Naive thymus-derived CD4-positive, alpha-beta T cell (primary cell): Measurements from ENCODE around the gene SRGAP2B. TPM values are rescaled to one million over a fixed set of nuclear protein-coding genes. Genes with fewer than 3 reads are reported as not detected.
"Not testable (repeated sequence)": the region's sequence is repeated elsewhere in the genome, so short reads cannot be mapped to it uniquely, and the experiment has no call there.

Experiments used
- ATAC-seq: fragments of 150-1000 bp; cut with Tn5 transposase; 2 replicates; pipeline ENCODE4 v1.10.0; 2021; ENCODE audit warnings: mild to moderate bottlenecking, moderate library complexity
- CTCF ChIA-PET: fragments of 350-600 bp; sonication (Branson Sonifier 250); formaldehyde crosslinking; loops from one replicate; lab custom pipeline; 2021; ENCODE audit warnings: antibody characterized with exemption; lab: Charles Lee
- POLR2A ChIA-PET: fragments of 350-600 bp; sonication (Branson Sonifier 250); formaldehyde crosslinking; loops from one replicate; lab custom pipeline; 2021; ENCODE audit warnings: antibody characterized with exemption, inconsistent platforms; lab: Charles Lee
- DNase-seq, 9 donors: peaks; one replicate each; pipeline versions ENCODE4 v3.0.0 to v3.0.0-alpha.2; 2020 to 2022; ENCODE audit warnings: mixed read lengths in 1 of 9
- H3K27ac ChIP-seq: one replicate; pipeline ENCODE4 v1.7.0; 2013; ENCODE audit warnings: mild to moderate bottlenecking, low read depth, low read length, moderate library complexity
- H3K27me3 ChIP-seq, 2 donors: one replicate each; pipeline ENCODE4 v1.7.0; 2013; ENCODE audit warnings: low read length in 2 of 2, mild to moderate bottlenecking in 2 of 2, moderate library complexity in 2 of 2; ENCODE audit not compliant: control insufficient read depth in 2 of 2, insufficient read depth in 2 of 2
- H3K36me3 ChIP-seq, 3 experiments: 1 replicate in 2 of 3; 2 replicates in 1 of 3; pipeline ENCODE4 v1.7.0; 2013; ENCODE audit warnings: low read length in 3 of 3, mild to moderate bottlenecking in 3 of 3, moderate library complexity in 1 of 3; ENCODE audit not compliant: insufficient read depth in 3 of 3, control insufficient read depth in 2 of 3
- H3K4me1 ChIP-seq, 2 donors: one replicate each; pipeline ENCODE4 v1.7.0; 2013; ENCODE audit warnings: low read length in 2 of 2, mild to moderate bottlenecking in 2 of 2, moderate library complexity in 1 of 2; ENCODE audit not compliant: control insufficient read depth in 2 of 2, insufficient read depth in 2 of 2
- H3K4me3 ChIP-seq: 2 replicates; pipeline ENCODE4 v1.7.0; 2013; ENCODE audit warnings: mild to moderate bottlenecking, low read length
- H3K9me3 ChIP-seq, 3 experiments: 1 replicate in 2 of 3; 2 replicates in 1 of 3; pipeline ENCODE4 v1.7.0; 2013; ENCODE audit warnings: low read length in 3 of 3; ENCODE audit not compliant: control insufficient read depth in 2 of 3
- H3K27ac Mint-ChIP-seq, 9 donors: one replicate each; pipeline ENCODE4 v1.8.0; 2020 to 2022; ENCODE audit warnings: mixed read lengths in 9 of 9, mild to moderate bottlenecking in 8 of 9, moderate library complexity in 5 of 9, inconsistent platforms in 2 of 9
- H3K27me3 Mint-ChIP-seq, 5 donors: one replicate each; pipeline ENCODE4 v1.8.0; 2021 to 2022; ENCODE audit warnings: mixed read lengths in 5 of 5, mild to moderate bottlenecking in 1 of 5
- H3K36me3 Mint-ChIP-seq, 5 donors: one replicate each; pipeline ENCODE4 v1.8.0; 2020 to 2022; ENCODE audit warnings: mixed read lengths in 5 of 5, mild to moderate bottlenecking in 3 of 5, inconsistent platforms in 1 of 5
- H3K4me1 Mint-ChIP-seq, 7 donors: one replicate each; pipeline ENCODE4 v1.8.0; 2020 to 2022; ENCODE audit warnings: mixed read lengths in 7 of 7, mild to moderate bottlenecking in 3 of 7, inconsistent platforms in 1 of 7
- H3K4me3 Mint-ChIP-seq, 10 donors: one replicate each; pipeline ENCODE4 v1.8.0; 2020 to 2022; ENCODE audit warnings: mild to moderate bottlenecking in 10 of 10, mixed read lengths in 10 of 10, moderate library complexity in 6 of 10, inconsistent platforms in 2 of 10
- H3K9me3 Mint-ChIP-seq, 11 donors: one replicate each; pipeline ENCODE4 v1.8.0; 2020 to 2022; ENCODE audit warnings: mixed read lengths in 11 of 11, mild to moderate bottlenecking in 4 of 11, inconsistent platforms in 1 of 11, moderate library complexity in 1 of 11
- intact Hi-C, 2 donors: fragments of 100-400 bp; cut with micrococcal nuclease; formaldehyde crosslinking; loops; one replicate each; pipeline ENCODE4 v1.15.1; 2023
- polyA plus RNA-seq, 2 donors: library from polyadenylated mRNA; unstranded; fragments of 300-500 nt; fragmentation: Illumina TruSeq; gene quantifications; one replicate each; pipeline ENCODE4 v1.2.3, GENCODE V29; 2021
- total RNA-seq, 6 experiments: library from RNA in 5 of 6; stranded (reverse) in 5 of 6; gene quantifications; 1 replicate in 5 of 6; 2 replicates in 1 of 6; pipeline ENCODE4 v1.2.3 and lab custom pipeline; 2021 to 2026

Gene SRGAP2B
- total and polyA plus RNA-seq, 7 experiments from 2014 or later: 0.85 to 37.3 (median 18.1) TPM

- not testable (repeated sequence) for H3K9me3 Mint-ChIP-seq
Observed at GRCh38 chr1:145074021-145074559, 21.0 kb downstream of the SRGAP2B start.

GRCh38 chr1:145071569-145071968, 23.6 kb downstream of the SRGAP2B start:
- H3K27ac ChIP-seq, CTCF ChIA-PET, H3K27me3 Mint-ChIP-seq, H3K4me3 ChIP-seq, H3K4me3 Mint-ChIP-seq, H3K4me1 Mint-ChIP-seq, H3K9me3 ChIP-seq, H3K36me3 Mint-ChIP-seq, H3K4me1 ChIP-seq, H3K27me3 ChIP-seq, intact Hi-C loops, H3K9me3 Mint-ChIP-seq, H3K27ac Mint-ChIP-seq, DNase-seq, POLR2A ChIA-PET, H3K36me3 ChIP-seq, ATAC-seq: not testable (repeated sequence)

More at GRCh38 chr1:145074021-145074559, 21.0 kb downstream of the SRGAP2B start:
- DNase-seq, POLR2A ChIA-PET, H3K9me3 ChIP-seq, H3K36me3 Mint-ChIP-seq, ATAC-seq, intact Hi-C loops, H3K4me3 Mint-ChIP-seq, H3K36me3 ChIP-seq, H3K4me1 ChIP-seq, H3K27ac Mint-ChIP-seq, H3K4me3 ChIP-seq, H3K27me3 Mint-ChIP-seq, H3K4me1 Mint-ChIP-seq, H3K27ac ChIP-seq, CTCF ChIA-PET, H3K27me3 ChIP-seq: not testable (repeated sequence)

GRCh38 chr1:145066486-145066885, 28.6 kb downstream of the SRGAP2B start:
- H3K4me3 ChIP-seq, H3K27me3 ChIP-seq, H3K27ac ChIP-seq, CTCF ChIA-PET, H3K4me1 ChIP-seq, POLR2A ChIA-PET, H3K9me3 Mint-ChIP-seq, H3K9me3 ChIP-seq, H3K4me3 Mint-ChIP-seq, intact Hi-C loops, H3K4me1 Mint-ChIP-seq, H3K36me3 Mint-ChIP-seq, H3K36me3 ChIP-seq, H3K27me3 Mint-ChIP-seq, DNase-seq, ATAC-seq, H3K27ac Mint-ChIP-seq: not testable (repeated sequence)

- H3K9me3 ChIP-seq, intact Hi-C loops, H3K36me3 ChIP-seq, CTCF ChIA-PET, POLR2A ChIA-PET, DNase-seq, H3K4me3 ChIP-seq, H3K4me1 ChIP-seq, H3K4me3 Mint-ChIP-seq, H3K27ac Mint-ChIP-seq, H3K36me3 Mint-ChIP-seq, H3K4me1 Mint-ChIP-seq, H3K27me3 Mint-ChIP-seq, H3K27me3 ChIP-seq, H3K27ac ChIP-seq, H3K9me3 Mint-ChIP-seq: not testable (repeated sequence)
- ATAC-seq: peak; percentile 52
Observed at GRCh38 chr1:145065194-145065826, 29.8 kb downstream of the SRGAP2B start.

- H3K27ac ChIP-seq, H3K36me3 ChIP-seq, H3K4me3 ChIP-seq, H3K27ac Mint-ChIP-seq, intact Hi-C loops, H3K4me3 Mint-ChIP-seq, CTCF ChIA-PET, H3K9me3 ChIP-seq, H3K36me3 Mint-ChIP-seq, H3K4me1 Mint-ChIP-seq, POLR2A ChIA-PET, H3K9me3 Mint-ChIP-seq, ATAC-seq, H3K27me3 Mint-ChIP-seq, H3K27me3 ChIP-seq, DNase-seq, H3K4me1 ChIP-seq: not testable (repeated sequence)
Observed at GRCh38 chr1:145063941-145064648, 31.0 kb downstream of the SRGAP2B start.

GRCh38 chr1:145063285-145063684, 31.8 kb downstream of the SRGAP2B start:
- H3K9me3 Mint-ChIP-seq, H3K9me3 ChIP-seq, CTCF ChIA-PET, DNase-seq, H3K4me1 Mint-ChIP-seq, H3K4me3 Mint-ChIP-seq, H3K36me3 ChIP-seq, H3K27me3 Mint-ChIP-seq, H3K27ac Mint-ChIP-seq, POLR2A ChIA-PET, H3K27ac ChIP-seq, H3K27me3 ChIP-seq, intact Hi-C loops, H3K4me3 ChIP-seq, ATAC-seq, H3K4me1 ChIP-seq, H3K36me3 Mint-ChIP-seq: not testable (repeated sequence)

- H3K9me3 ChIP-seq, H3K27me3 Mint-ChIP-seq, H3K27ac ChIP-seq, H3K4me3 Mint-ChIP-seq, H3K4me3 ChIP-seq, H3K4me1 Mint-ChIP-seq, H3K36me3 Mint-ChIP-seq, POLR2A ChIA-PET, H3K36me3 ChIP-seq, H3K4me1 ChIP-seq, CTCF ChIA-PET, H3K27me3 ChIP-seq, DNase-seq, H3K9me3 Mint-ChIP-seq, intact Hi-C loops, H3K27ac Mint-ChIP-seq: not testable (repeated sequence)
- peak; percentile 64 for ATAC-seq
Observed at GRCh38 chr1:145058184-145058583, 36.9 kb downstream of the SRGAP2B start.
